ENCODE data around the gene FAM83C. TPM values are rescaled to one million over a fixed set of nuclear protein-coding genes. Genes with fewer than 3 reads are reported as not detected.
A peak's percentile ranks its signal among the peaks of the same experiment; 100 is the strongest.

Gene FAM83C
- total RNA-seq, 1 experiment from 2014 or later = not detected

- DNase-seq (ENCODE audit: low read depth) = no peak
Observed at GRCh38 chr20:35299780-35300179, 7.6 kb upstream of the FAM83C start.

- no peak for DNase-seq (ENCODE audit: low read depth)
Observed at GRCh38 chr20:35298264-35298663, 6.0 kb upstream of the FAM83C start.

- DNase-seq (ENCODE audit: low read depth) = no peak
Observed at GRCh38 chr20:35297740-35298139, 5.5 kb upstream of the FAM83C start.

DNA sequence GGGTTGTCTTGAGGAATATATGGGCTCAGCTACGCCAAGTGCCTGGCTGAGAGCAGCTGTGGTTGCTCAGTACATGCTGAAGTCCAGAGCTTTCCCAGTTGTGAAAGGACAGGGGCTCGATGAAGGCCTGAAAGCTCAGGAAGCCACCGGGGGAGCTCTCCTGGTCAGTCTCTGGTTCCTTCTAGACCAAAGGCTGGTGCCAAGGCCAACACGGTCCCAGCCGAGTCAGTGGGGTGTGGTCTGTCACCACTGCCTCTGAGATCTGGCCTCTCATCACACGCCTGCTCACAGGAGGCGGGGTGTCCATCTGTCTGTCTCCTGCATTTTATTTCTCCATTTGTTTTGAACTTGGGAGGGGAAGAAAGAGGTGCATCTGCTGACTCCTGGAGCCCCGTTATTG, 4.9 kb upstream of the FAM83C start:
- DNase-seq (ENCODE audit: low read depth) = peak; percentile 41

DNA sequence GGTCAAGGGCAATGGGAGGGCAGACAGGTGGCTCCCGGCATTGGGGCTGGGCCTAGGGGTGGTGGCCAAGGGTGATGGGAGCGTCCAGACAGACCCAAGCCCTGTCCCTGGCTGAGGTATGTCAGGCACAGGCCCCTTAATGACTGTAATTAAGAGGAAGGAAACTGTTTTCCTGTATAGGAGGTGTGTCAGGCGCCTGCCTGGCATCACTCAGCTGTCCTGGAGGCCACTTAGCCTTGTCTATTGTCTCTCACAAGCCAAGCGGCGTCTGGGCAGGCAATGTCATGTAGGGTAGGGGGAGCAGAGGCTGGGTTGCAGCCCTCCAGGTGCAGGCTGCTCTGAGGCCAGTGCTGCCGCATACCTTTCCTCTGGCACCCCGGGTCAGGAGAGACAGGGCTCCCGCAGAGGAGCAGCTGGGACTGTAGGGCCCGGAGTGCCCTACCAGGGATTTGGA, 3.9 kb upstream of the FAM83C start:
- no peak for DNase-seq (ENCODE audit: low read depth)

DNA sequence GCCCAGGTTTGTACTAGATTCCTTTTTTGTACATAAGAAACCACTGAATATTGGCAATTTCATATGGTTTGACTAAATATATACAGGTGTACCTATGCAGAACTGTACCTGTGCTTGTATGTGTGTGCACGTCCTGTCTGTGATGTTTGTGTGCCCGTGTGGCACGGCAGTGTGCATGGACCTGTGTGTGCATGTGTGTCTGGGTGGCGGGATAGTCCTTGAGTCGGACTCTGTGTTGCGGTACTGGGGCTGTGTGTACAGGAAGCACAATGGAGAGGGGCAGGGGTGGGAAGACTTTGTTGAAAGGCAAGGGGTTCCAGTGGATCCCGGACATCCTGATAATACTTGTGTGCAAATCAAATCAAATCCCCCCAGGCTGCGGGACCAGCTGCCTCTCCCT, 3.4 kb upstream of the FAM83C start:
- no peak for DNase-seq (ENCODE audit: low read depth)

DNA sequence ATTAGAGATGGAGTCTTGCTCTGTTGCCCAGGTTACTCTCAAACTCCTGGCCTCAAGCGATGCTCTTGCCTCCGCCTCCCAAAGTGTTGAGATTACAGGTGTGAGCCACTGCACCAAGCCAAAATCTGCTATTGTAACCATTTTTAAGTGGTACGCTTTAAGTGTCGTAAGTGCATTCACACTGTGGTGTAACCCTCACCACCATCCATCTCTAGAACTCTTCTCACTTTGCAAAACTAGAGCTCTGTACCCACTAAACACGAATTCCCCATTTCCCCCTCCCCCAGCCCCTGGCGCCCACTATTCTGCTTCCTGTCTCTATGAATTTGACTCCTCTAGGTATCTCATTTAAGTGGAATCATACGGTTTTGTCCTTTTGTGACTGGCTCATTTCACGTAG, 2.8 kb upstream of the FAM83C start:
- no peak for DNase-seq (ENCODE audit: low read depth)

GRCh38 chr20:35294293-35294685, 2.1 kb upstream of the FAM83C start:
- no peak for DNase-seq (ENCODE audit: low read depth)

GRCh38 chr20:35293303-35294292, 1.4 kb upstream of the FAM83C start:
- DNase-seq (ENCODE audit: low read depth) = no peak

GRCh38 chr20:35292504-35293285, 470 bp upstream of the FAM83C start:
- no peak for DNase-seq (ENCODE audit: low read depth)

DNA sequence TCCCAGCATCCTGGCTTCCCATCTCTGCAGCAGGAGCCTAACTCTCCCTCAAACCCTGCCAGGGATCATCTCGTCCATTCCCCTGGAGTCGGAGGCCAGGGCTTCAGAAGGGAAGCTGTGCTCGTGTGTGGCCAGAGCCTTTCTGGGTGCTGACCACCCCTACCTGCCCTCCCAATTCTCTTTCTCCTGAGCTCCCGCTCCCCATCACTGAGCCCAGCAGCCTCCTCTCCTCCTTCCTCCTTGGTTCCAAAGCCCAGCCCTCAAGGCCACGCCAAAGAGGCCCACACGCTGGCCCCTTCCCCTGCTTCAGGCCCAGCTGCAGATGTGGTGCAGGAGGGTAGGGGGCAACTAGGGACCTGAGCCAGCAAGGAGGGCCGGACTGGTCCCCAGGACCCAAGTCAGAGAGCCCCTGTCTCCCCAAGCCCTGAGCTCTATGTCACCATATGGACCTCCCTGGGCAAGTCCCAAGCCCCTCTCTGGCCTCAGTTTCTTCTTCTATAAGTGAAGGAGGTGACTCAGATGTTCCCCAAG, 1.3 kb downstream of the FAM83C start:
- DNase-seq (ENCODE audit: low read depth) = no peak

DNA sequence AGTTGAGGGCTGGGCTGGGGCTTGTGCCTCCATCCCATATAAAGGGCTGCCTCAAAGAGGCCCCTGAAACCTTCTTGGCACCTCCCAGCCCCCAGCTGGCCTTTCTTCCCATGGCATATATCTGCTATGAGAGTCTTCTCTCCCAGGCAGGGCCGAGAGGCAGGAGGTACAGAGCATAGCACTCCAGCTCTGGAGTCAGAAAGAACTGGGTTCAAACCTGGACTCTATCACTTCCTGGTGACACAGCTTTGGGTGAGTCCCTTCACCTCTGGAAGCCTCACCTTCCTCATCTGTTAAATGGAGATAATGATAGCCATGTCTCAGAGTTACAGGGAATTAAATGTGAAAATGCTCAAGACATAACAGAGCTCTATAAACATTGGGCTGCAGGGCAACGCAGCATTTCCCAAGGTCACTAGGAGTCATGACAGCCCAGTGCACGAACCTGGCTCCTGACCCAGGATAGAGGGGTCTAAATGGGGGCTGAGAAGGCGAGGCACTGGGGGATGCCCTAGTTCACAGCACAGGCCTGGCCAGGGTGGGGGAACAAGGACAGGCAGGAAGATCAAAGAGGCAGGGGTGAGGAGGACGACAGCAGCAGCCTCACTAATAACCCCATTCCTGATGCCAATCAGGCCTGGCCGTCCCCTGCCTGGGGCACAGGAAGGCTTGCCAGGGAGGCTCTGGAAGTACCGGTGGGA, 1.9 kb downstream of the FAM83C start:
- DNase-seq (ENCODE audit: low read depth) = no peak

- no peak for DNase-seq (ENCODE audit: low read depth)
Observed at GRCh38 chr20:35288325-35289060, 3.7 kb downstream of the FAM83C start.

- DNase-seq (ENCODE audit: low read depth) = no peak
Observed at GRCh38 chr20:35287509-35288324, 4.5 kb downstream of the FAM83C start.

GRCh38 chr20:35286899-35287508, 5.2 kb downstream of the FAM83C start:
- no peak for DNase-seq (ENCODE audit: low read depth)

- no peak for DNase-seq (ENCODE audit: low read depth)
Observed at GRCh38 chr20:35286077-35286898, 5.9 kb downstream of the FAM83C start.

- no peak for DNase-seq (ENCODE audit: low read depth)
Observed at GRCh38 chr20:35285806-35286076, 6.5 kb downstream of the FAM83C start.

DNA sequence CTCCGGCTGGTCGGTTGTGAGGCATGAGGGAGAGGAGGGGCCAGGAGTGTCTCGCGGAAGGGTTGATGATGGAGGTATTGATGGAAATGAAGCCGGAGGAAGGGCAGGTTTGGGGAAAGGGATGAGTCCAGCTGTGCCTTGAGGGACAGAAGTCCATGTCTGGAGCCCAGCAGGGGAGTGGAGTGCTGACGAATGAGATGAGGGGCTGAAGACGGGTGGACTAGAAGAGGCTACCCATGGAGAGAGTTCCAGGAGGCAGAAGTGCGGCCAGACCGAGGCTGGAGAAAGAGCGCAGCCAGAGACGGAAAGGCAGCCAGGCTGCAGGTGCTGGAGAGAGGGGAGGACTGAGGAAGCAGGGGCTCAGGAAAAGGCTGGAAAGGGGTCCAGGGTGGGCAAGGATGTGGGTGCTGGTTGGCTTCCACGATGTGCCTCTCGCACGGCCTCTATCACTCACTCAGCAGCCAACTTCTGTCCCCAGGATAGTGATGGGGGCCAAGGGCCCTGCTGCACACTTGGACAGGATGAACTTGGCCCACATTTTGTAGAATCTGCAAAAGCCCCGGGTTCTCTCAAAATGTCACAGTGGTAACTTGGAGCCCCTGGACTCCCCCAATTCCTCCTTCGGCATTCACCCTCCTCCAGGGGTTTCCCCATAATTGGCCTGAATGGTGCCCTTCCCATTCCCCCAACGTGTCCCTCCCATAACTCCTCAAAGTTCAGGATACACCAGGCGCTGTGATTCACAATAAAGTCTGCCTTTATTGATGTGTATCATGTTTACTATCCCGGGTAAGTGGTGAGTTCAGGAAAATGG, 7.0 kb downstream of the FAM83C start:
- DNase-seq (ENCODE audit: low read depth) = no peak

Measured in RPMI7951 (cell line).